CD4-positive, alpha-beta T cell treated with Interleukin-6 for 4 hours (primary cell): ENCODE data around the gene BMERB1.
"Not testable (repeated sequence)": the region's sequence is repeated elsewhere in the genome, so short reads cannot be mapped to it uniquely, and the experiment has no call there.

Source experiments
- DNase-seq: peaks from one replicate; pipeline ENCODE4 v3.0.0-alpha.2; 2020; ENCODE audit warnings: mixed read lengths

The BMERB1 gene

DNA sequence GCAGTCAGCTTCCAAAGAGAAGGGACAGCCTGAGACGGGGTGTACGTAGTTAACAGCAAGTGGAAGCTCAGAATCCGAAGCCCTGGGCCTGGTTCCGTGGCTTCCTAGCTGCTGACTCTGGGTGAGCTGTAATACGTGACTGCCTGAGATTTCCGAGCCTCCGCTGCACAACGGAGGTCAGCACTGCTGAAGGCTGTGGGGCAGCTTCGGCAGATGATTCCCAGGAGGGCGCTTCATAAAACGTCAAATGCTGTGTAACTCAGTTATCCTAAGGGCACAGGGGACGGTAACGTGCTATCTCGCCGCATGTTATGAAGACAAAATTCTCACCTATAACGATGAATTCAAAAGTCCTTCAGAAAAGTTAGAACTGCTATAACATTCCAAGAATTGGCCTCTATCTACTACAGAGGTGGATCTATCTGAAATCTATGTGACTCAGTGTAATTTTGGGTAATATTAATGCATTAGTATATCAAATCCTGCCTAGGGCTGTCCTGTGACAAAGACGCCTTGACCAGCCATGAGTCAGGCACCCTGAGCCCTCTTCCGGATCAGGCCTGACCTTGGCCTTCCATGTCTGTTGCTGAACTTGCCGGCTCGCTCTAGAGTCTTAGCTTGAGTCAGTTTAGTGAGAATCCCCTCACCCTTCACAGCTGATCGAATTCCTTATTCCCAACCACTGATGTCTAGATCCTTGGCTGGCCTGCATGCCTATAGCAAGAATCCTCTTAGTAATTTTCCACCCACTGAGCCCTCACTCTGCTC is 165.1 kb downstream of the BMERB1 start:
- no peak for DNase-seq

DNA sequence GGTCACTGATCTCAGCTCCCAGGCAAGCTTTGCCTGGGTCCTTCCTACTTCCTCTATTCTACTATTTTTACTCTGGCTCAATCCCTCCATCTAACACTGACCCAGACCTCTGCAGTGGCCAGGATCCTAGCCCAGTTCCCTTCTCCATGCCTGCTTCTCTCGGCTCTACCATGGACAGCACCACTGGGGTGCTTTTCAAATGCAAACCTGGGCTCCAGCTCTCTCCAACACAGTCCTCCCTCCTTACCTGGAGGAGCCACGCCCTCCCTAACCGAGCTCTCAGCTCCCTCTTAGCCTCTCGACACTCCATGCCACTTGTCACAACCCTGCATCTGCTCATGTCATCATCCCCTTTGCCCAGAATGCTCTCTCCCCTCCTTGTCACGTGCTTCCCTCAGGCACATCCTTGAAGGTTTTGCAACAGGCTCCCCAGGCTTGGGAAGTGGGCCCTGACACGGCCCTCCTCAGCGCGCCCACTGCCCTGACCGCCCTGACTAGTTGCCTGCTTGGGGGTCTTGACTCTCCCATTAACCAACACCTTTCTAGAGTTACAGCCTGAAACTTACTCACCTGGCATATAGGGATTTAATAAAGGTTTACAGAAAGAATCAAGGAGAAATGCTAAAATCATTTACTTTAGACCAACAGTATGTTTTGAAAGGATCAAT is 167.0 kb downstream of the BMERB1 start:
- no peak for DNase-seq

DNA sequence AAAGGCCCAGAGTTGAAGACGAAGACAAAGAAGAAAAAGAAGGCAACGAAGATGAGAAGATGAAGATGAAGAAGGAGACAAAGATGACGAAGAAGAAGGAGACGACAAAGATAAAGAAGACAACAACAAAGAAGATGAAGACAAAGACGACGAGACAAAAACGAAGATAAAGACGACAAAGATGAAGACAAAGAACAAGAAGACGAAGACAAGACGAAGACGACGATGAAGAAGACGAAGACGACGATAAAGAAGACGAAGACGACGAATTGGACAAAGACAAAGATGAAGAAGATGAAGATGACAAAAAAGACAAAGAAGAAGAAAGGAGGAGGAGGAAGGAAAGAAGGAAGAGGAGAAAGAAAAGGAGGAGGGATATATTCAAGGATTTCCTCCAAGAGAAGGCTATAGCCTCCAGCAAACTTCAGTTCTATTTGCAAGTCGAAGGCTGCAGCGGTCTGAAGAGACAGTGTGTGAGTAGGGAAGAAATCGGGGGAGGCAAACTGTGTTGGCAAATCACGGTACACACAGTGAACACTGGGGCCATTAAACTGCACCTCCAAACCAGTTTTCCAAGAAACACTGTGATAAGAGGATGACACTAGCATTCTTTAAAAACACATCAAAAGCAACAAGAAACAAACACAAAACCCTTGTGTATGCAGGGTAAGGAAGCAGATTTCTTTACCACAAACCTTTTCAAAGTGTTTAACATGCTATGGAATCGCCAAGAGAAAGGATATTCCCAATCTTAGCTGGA is 168.1 kb downstream of the BMERB1 start:
- no peak for DNase-seq

DNA sequence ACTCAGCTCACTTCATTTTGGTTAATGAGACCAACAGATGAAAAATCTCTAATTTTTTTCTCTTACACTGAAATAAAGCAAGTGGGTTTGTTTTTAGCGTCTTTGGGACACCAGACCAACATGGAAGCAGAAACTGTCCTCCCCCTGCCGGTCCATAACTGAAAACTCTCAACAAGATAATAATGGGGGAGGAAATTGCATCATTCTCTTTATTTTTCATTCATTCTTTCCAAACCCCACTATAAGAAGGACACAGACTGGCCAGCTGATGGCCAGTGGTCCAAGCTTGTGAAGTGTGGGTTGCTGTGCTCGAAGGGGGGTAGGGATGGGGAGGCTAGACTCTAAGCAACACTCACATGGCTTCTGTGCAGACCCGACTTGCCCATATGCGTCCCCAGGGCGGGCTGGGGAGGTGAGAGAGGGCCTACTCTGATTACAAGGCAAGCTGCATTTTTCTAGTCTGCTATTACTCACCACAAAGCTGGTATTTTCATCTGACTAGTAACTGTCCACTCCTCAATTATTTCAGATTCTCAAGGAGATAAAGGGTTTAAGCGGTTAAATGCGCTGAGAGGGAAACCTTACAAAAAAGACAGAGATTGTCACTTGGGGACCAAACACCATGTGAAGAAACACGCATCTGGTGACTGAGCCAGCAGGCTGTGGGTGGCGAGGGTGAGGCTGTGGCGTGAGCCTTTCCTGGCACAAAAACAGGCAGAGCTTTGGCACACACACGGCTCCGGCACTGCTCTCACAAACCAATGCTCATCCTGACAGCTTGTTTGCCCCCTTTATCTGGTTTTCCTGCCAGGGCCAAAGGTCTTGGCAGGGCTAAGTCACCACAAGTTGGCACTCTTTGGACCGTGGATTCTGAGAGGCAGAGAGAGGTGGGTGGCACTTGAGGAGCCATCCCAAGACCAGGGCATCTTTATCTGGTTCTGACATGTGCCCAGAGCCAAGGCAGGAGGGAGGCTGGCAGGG is 170.4 kb downstream of the BMERB1 start:
- DNase-seq: no peak

DNA sequence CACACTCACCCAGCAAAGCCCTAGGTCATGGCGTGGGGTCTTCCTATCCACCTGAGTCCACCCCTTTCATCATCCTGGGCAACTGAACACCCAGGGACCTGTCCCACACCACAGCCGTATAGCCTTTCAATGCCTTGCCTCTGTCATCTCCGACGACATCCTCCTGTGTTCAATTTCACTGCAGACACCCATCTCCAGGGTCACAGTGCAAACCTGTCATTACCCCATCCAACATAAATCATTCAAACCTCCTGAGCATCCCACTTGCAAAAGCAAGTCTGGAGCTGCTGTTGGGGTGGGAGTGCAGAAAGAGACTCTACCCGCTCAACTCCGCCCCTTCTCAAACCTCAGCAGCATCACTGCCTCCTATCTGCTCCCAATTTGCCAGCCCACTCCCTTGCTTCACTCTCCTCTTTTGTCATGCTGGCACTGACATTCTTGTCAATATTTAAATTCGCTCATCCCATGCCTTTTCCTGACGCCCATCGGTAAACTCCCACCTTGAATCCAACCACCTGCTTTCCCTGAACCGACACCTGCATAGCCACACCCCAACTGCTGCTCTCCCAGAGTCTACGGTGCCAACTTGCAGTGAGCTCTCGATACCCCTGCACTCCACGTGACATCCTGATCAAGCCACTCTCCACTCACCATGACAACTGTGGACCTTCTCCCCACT is 171.6 kb downstream of the BMERB1 start:
- DNase-seq: no peak

DNA sequence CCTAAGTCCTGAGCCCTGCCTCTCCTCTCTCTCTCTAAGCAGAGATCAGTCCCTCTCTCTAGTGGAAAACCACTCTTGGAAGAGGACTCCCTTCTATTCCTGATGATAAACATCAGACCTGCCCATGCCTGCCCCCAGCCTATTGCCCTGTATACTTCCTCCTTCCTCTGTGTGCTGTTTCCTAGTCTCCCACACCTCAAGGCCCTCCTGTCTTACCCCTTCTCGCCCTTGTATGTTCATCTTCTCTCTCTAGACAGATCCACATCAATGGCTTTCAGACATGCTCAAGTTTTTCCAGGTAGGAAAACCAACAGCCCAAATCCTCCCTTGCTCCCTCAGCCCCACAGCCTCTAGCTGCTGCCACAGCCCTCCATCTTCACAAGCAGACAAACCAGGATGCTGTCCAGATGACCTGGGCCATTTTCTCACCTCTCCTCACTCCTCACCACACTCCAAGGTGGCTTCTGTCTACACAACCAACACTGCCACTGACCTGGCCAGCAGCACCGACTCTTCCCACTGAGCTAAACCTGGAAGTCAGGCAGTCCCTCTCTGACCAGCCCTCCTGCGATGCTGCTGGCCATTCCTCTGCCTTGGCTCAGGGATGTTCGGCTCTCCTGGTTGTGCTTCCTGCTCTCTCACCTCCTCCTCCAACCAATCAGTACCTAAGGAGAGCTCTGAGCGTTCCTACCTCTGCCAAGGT is 172.3 kb downstream of the BMERB1 start:
- no peak for DNase-seq

DNA sequence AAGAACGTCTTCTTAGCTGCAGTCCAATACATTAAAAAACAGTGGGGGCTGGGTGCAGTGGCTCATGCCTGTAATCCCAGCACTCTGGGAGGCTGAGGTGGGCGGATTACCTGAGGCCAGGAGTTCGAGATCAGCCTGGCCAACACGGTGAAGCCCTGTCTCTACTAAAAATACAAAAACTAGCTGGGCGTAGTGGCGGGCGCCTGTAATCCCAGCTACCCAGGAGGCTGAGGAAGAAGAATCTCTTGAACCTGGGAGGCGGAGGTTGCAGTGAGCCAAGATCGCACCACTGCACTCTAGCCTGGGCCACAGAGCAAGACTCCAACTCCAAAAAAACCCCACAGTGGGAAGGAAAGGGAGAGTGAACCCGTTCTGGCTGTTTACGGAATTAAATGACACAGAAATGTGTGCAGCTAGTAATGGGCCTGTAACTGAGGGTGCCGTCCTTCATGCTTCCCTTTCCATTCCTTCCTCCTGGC is 172.9 kb downstream of the BMERB1 start:
- DNase-seq: not testable (repeated sequence)

DNA sequence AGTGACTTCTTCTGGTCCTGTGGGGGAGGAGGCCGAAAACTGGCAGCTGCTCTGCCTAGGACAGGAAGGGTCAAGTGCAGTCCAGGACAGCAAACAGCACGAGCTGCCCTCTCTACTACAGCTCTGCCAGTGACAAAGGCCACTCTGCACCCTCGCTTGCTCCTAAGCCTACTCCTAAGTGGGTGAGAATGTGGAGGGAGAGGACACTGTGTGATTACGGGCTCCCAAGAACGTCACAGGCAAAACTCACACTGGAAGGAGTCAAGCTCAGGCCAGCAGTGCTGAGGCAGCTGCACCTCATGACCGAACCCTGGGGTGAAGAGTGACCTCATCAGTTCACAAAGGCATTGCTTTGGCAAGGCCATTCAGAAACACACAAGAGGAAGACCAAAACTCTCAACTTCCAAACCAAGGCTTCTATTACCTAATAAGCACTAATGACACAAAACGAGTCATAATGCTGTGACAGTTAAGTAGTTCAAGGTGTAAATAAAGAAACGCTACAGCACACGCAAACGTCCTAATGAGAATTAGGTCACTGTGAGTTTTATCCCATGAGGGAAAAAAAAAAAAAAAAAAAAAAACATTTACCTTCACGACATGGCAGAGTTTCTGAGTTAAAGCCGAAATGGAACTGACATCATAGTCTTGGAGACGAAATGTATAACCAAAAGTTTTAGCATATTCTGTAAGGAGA is 173.5 kb downstream of the BMERB1 start:
- no peak for DNase-seq

DNA sequence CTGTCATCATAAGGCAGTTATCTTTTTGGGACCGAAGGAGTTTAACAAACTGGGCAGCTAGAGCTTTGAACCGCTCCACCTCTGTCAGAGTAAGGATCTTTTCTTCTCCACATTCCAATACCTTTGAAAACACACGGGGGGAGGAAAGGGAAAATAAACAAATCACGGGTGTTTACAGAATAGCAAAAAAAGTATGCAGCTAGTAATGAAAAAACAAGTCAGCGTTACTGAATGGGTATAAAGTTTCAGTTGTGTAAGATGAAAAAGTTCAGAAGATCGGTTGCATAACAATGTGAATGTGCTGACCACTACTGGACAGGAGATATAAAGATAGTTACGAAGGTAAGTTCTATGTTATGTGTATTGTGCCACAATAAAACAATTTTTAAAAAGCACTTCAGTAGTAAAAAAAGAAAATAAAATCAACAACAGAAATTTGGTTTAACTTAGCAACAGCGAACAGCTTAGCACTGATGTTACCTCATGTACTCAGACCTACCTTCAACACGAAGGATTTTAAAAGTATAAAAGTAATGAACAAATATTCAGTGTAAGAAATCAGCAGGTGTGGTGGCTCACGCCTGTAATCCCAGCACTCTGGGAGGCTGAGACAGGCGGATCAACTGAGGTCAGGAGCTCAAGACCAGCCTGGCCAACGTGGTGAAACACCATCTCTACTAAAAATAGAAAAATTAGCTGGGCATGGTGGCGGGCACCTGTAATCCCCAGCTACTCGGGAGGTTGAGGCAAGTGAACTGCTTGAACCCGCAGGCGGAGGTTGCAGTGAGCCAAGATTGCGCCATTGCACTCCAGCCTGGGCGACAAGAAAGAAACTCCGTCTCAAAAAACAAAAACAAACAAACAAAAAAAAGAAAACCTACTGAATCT is 174.3 kb downstream of the BMERB1 start:
- DNase-seq: no peak

DNA sequence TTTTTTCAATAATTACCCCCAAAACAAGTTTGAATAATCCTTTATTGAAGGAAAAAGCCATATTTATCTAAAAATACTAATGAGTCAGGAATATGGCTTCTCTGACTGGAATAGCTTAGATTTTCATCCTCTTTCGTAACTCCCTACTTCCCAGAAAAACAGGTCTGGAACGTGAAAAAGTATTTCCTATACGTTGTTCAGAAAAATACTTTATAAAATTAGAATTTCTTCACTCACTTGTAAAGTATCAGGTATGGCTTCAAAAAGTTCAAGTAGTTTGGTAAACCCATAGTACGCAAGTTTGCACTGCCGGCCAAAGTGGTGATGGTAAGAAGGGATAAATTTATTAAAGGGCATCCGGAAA is 174.9 kb downstream of the BMERB1 start:
- no peak for DNase-seq

DNA sequence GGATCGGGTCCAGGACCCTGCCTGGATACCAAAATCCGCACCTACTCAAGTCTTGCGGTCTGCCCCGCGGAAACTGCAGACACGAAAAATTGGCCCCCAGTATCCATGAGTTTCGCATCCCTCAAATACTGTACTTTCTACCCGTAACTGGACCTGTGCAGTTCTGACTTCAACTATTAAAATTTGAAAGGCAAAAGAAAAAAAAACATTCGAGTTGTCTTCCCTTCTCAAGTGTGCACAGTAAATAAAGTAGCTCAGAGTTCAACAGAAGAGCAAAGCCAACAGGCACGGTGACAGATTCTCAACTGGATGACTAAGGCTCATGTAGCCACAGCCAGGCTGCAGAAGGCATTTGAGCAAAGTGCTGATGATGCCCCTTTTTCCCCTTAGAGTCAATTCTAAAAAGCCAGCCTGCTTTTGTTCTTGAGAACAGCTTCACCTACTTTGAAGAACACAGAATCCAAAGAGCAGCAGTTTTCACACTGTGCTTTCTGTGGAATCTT is 176.0 kb downstream of the BMERB1 start:
- DNase-seq: no peak

DNA sequence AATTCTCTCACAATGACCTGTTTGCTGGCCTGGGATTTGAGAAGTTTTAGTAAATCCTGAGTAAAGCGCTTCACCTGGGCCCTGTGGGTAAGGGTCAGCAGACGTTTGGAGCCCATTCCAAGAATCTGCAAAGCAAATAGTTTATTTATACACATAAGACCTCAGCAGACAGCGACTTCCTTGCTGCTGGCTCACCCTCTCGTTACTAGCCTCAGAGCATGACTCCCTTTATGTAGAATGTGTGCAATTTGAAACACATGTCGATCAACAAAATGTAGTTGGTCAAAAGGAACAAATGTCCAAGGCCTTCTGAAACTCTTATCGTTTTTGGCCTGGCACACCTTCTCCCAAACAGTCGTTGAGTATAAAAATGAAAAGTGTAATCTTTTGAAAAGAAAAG is 177.2 kb downstream of the BMERB1 start:
- DNase-seq: no peak

DNA sequence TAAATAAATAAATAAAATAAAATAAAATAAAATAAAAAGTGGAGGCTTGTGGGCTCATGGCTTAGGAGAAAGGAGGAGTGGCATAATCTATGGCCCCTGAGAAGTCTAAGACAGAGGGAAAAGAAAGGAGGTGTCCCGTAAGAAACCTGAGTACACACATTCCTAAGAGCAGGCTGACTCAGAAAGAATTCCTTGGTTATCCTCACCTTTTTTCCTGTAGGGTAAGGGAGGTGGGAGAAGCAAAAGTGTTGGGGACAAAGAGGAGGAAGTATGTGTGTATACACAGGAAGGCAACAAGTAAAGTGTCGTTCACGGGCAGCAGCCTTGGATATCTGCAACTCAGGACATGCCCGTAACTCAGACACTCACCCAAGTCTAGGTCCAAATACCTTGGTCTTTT is 179.3 kb downstream of the BMERB1 start:
- DNase-seq: no peak

DNA sequence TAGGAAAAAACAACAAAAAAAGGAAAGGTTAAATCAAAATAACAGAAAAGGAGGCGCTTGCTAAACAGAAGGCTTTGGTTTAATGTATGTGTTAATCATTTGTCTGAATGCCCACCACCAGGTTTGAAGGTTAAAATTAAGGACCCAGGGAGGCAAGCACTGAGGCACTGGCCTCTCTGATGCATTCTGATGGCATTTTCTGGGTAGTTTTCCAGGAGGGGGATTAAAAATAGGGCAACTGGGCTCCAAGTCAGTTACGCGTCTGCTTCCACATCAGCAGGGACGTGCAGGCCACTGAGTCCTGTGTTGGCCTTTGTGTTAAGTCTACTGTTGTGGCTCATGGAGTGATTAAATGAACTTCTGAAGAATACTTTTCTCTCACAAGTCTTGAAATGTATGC is 181.6 kb downstream of the BMERB1 start:
- DNase-seq: no peak

DNA sequence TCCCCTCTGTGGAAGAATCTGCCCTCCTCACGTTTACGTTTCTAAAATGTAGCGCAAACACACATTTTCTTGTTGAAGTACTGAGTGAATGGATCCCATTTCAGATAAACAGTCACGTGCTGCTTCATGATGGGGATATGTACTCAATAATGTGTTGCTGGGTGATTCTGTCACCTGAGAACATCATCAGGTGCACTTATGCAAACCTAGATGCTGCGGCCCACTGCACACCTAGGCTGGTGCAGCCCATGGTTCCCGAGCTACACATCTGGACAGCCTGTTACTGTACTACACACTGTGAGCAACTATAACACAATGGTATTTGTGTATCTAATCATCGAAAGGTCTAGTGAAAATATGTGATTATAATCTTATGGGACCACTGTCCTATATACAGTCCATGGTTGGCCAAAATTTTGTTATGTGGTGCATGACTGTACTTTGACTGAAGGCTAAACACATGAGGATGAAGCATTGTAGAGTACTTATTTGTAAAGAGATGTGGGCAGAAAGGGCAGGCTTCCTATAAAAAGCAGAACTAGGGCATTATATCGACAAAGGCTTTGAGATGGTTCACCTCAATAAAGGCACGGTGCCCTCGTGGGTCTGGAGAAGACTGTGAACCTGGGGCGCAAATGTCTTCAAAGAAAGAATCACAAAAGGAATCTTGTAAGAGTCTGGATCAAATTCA is 182.2 kb downstream of the BMERB1 start:
- no peak for DNase-seq

DNA sequence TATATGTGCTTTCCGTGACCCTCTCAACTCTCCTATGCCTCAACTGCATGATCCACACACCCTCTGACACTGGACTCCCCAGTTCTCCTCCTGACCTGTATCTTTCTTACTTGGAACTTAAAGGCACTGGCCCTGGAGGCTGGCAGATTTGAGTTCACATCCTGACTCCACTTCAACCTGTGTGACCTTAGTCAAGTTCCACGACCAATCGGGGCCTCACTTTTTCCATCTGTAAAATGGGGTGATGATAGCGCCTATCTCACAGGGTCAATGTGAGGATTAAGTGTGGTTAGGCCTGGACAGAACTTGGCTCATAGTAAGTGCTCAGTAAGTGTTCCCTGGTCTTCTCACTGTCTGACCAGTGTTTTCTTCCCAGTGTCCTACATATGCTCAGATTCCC is 183.5 kb downstream of the BMERB1 start:
- no peak for DNase-seq

DNA sequence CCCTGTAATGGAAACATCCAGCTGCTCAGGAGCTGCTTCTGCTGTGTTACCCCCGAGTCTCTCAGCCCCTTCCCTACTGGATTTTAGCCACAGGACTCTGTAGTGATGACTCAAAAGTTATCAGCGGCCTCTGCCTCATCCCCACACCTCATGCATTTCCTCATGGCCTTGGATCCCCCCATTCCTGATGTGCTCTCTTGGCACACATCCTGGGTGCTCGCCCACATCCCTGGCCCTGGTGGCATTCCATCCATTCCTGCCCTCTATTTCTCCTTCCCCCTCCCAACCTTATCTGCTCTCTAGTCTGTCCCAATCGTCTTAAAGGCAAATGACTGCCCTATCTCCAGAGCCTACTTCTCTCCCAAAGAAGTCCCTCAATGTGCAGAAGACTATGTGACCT is 184.0 kb downstream of the BMERB1 start:
- no peak for DNase-seq

DNA sequence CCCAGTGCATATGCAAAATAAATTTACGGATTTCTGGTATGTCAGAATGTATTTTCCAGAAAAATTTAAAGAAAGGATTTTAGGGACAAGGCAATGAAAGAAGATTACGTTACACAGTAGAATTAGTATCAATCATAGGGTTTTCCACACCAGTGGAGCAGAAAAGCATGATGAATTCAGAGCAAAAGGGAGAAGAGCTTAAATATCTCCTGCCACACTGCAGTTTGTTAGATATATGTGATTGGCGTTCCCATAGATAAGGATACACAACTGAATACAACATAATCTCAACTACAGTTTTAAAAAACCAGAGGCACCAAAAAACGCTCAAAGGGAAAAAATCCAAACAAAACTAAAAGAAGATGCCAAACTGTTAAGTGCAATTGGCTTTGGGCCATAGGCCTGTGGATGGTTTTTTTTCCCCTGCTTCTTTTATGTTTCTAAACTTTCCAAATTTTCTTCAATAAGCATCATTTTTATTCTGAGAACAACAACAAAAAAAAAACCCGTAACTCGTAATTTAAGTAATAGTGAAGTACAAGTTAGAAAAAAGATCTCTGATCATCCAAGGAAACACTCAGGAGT is 186.3 kb downstream of the BMERB1 start:
- no peak for DNase-seq
